Measurements from ENCODE around the gene DIDO1. TPM values are rescaled to one million over a fixed set of nuclear protein-coding genes. Genes with fewer than 3 reads are reported as not detected.

Gene DIDO1
- 26.5 and 27.3 TPM in 2 replicates for total RNA-seq

GRCh38 chr20:62926229-62927127, at the start of gene DIDO1:
TSS of gene DIDO1 (minus strand) at chr20:62926505.

DNA sequence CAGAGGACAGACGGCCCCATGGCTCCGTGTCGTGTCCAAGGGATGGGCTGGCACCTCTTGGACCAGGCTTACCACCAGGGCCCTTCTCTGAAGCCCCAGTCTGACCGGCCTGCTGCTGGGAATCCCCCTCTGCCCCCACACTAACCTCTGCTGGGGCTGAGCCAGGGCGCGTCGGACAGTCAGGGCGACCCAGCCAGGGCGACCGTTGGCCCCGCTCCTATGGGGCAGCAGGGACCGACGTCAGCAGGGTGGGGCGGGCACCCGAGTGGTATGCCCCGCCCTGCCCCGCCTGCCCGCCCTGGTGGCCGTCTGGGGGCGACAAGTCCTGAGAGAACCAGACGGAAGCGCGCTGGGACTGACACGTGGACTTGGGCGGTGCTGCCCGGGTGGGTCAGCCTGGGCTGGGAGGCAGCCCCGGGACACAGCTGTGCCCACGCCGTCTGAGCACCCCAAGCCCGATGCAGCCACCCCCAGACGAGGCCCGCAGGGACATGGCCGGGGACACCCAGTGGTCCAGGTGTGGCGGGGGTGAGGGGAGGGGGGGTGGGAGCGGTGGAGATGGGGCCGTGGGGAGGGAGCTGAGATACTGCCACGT, 26.2 kb upstream of the DIDO1 start, which contains the start of gene SLC17A9:
Gene SLC17A9 (plus strand): TSS at position 337 of the 595 bp plus-strand sequence. CDS start 122 bp downstream, at position 459.

DNA sequence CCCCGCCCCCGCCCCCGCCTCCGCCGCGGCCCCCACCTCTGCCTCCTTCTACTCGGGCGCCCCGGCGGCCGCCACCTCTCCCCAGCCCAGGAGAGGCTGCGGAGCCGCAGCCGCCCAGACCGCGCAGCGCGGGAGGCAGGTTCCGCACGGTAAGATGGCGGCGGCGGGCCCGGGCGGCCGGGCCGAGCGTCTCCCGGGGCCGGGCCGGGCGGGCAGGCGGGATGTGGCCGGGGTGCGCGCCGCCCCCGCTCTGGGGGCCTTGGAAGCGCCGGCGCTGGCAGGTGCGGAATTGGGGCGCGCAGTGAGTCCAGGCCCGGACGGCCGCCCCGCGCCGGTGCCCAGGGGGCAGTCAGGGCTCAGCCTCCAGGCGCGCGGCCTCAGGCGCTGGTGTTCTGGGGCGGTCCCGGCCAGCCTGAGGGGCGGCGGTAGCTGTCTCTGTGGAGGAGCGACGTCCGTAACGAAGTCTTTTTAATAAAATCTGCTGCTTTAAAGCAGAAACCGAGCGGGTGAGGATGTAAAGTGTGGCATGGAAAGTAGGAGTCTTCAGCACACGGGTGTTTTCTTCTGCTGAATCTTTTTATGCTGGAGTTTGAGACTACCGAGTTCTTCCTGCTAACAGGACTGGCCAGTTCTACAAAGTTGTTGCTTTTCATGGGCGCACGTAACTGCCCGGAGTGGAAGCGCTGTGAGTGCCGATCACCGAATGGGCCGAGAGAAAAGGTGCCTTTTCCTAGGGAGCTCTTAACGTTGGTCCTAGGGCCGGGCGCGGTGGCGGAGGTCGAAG, 12.0 kb upstream of the DIDO1 start, which contains the start of gene GID8:
Gene GID8 (plus strand): TSS at position 43 of the 784 bp plus-strand sequence. CDS start 3,356 bp downstream, outside the sequence.

DNA sequence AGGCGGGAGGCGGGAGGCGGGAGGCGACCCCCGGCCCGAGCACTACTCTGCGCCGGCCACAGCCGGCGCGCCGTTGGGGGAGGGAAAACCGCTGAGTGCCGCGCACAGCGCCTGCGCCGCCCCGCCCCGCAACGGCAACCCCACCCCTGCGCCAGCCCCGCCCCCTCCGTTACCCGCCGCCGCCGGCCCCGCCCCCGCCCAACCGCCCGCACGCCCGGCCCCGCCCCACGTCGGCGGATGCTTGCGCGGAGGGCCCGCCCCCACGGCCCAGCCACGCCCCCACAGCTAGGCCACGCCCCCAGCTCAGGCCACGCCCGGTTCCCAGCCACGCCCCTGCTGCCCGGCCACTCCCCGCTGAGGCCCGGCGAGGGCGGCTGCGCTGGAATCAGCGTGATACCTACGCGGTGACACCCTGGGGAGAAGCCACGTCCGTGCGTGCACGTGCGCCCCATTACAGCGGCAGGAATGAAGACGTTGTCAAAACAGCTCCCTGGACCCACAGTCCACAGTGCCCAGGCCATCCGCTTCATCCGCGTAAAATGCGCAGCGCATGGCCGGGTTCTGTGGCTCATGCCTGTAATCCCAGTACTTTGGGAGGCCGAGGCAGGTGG, 64.5 kb downstream of the DIDO1 start, which contains the start of gene TCFL5:
Gene TCFL5 (minus strand): TSS at position 97 of the 611 bp plus-strand sequence. CDS start 152 bp downstream, outside the sequence.

Other genes with a start within 250 kb of the DIDO1 start
- gene NTSR1, start 217.7 kb downstream of the DIDO1 start, total RNA-seq, result not detected in 2 replicates
- 11.1 and 11.5 TPM in 2 replicates for gene MRGBP, start 130.0 kb downstream of the DIDO1 start, total RNA-seq
- 51.2 and 58.9 TPM in 2 replicates for gene OGFR, start 121.7 kb downstream of the DIDO1 start, total RNA-seq
- gene COL9A3, start 109.5 kb downstream of the DIDO1 start, total RNA-seq, result 46.0 and 51.4 TPM in 2 replicates
- gene TCFL5, start 64.7 kb downstream of the DIDO1 start, total RNA-seq, result 8.6 and 9.3 TPM in 2 replicates
- 26.5 and 29.3 TPM in 2 replicates for gene GID8, start 11.6 kb upstream of the DIDO1 start, total RNA-seq
- 0.64 and 0.81 TPM in 2 replicates for gene SLC17A9, start 26.2 kb upstream of the DIDO1 start, total RNA-seq
- gene BHLHE23, start 80.5 kb upstream of the DIDO1 start, total RNA-seq, result not detected in 2 replicates